CD14-positive monocyte (primary cell): ENCODE data around the gene DSG3. TPM values are rescaled to one million over a fixed set of nuclear protein-coding genes. Genes with fewer than 3 reads are reported as not detected.

Source experiments
- DNase-seq, 3 donors: peaks; one replicate each; pipeline ENCODE4 v3.0.0-alpha.2; 2011 to 2022
- H2AFZ ChIP-seq: 2 replicates; pipeline ENCODE4 v1.6.0; 2012; ENCODE audit warnings: mild to moderate bottlenecking, low read depth, low read length, inconsistent platforms; ENCODE audit not compliant: insufficient read depth, poor library complexity, severe bottlenecking
- H3K27ac ChIP-seq, 2 donors: 1 replicate in 1 of 2; 2 replicates in 1 of 2; pipeline ENCODE4 v1.5.1; 2012 to 2013; ENCODE audit warnings: low read length in 2 of 2, control low read depth in 1 of 2, inconsistent platforms in 1 of 2, low read depth in 1 of 2, mild to moderate bottlenecking in 1 of 2
- H3K27me3 ChIP-seq, 2 donors: one replicate each; pipeline versions ENCODE4 v1.6.0 to v1.6.1; 2011 to 2013; ENCODE audit warnings: low read length in 2 of 2; ENCODE audit not compliant: control insufficient read depth in 2 of 2, insufficient read depth in 2 of 2
- H3K36me3 ChIP-seq, 2 donors: replicated peaks in 1 of 2; 1 replicate in 1 of 2; 2 replicates in 1 of 2; pipeline versions ENCODE4 v1.5.1 to v1.6.1; 2012 to 2013; ENCODE audit warnings: low read length in 2 of 2, control low read depth in 1 of 2, inconsistent platforms in 1 of 2, mild to moderate bottlenecking in 1 of 2; ENCODE audit not compliant: insufficient read depth in 2 of 2, control insufficient read depth in 1 of 2
- H3K4me1 ChIP-seq, 2 donors: 1 replicate in 1 of 2; 2 replicates in 1 of 2; pipeline versions ENCODE4 v1.5.1 to v1.6.1; 2012 to 2013; ENCODE audit warnings: low read length in 2 of 2, control low read depth in 1 of 2, inconsistent platforms in 1 of 2, mild to moderate bottlenecking in 1 of 2, moderate library complexity in 1 of 2; ENCODE audit not compliant: insufficient read depth in 2 of 2, control insufficient read depth in 1 of 2
- H3K4me2 ChIP-seq: replicated peaks from 2 replicates; pipeline ENCODE3; 2012; ENCODE audit warnings: low read length, moderate library complexity, mild to moderate bottlenecking; ENCODE audit not compliant: poor library complexity, severe bottlenecking; ENCODE audit errors: extremely low read depth
- H3K4me3 ChIP-seq, 3 experiments: fragments of 200-600 bp in 1 of 3; sonication (generic) in 1 of 3; replicated peaks in 1 of 3; 1 replicate in 2 of 3; 2 replicates in 1 of 3; pipeline ENCODE4 v1.5.1; 2011 to 2013; ENCODE audit warnings: low read length in 3 of 3, mild to moderate bottlenecking in 3 of 3, control low read depth in 2 of 3, low read depth in 2 of 3, inconsistent platforms in 1 of 3, moderate library complexity in 1 of 3
- H3K79me2 ChIP-seq: 2 replicates; pipeline ENCODE4 v1.6.0; 2012; ENCODE audit warnings: mild to moderate bottlenecking, control low read depth, inconsistent platforms, low read length, moderate library complexity; ENCODE audit not compliant: insufficient read depth
- H3K9ac ChIP-seq: 2 replicates; pipeline ENCODE4 v1.6.0; 2017; ENCODE audit warnings: low read length, mild to moderate bottlenecking; ENCODE audit not compliant: insufficient read depth, poor library complexity, severe bottlenecking
- H3K9me3 ChIP-seq, 2 donors: replicated peaks in 1 of 2; 1 replicate in 1 of 2; 2 replicates in 1 of 2; pipeline versions ENCODE4 v1.5.1 to v1.6.1; 2012 to 2013; ENCODE audit warnings: low read length in 2 of 2, control low read depth in 1 of 2; ENCODE audit not compliant: control insufficient read depth in 1 of 2, insufficient read depth in 1 of 2
- H4K20me1 ChIP-seq: 2 replicates; pipeline ENCODE4 v1.6.0; 2012; ENCODE audit warnings: mild to moderate bottlenecking, low read length, control low read depth, moderate library complexity; ENCODE audit not compliant: insufficient read depth
- H3K27ac Mint-ChIP-seq, 7 donors: one replicate each; pipeline ENCODE4 v1.8.0; 2020; ENCODE audit warnings: mild to moderate bottlenecking in 7 of 7, mixed read lengths in 7 of 7, moderate library complexity in 6 of 7, inconsistent platforms in 2 of 7
- H3K27me3 Mint-ChIP-seq, 3 donors: one replicate each; pipeline ENCODE4 v1.8.0; 2021 to 2022; ENCODE audit warnings: low read depth in 3 of 3, mild to moderate bottlenecking in 3 of 3, mixed read lengths in 3 of 3, moderate library complexity in 3 of 3, inconsistent platforms in 1 of 3
- H3K36me3 Mint-ChIP-seq, 2 donors: one replicate each; pipeline ENCODE4 v1.8.0; 2020; ENCODE audit warnings: mixed read lengths in 2 of 2, inconsistent platforms in 1 of 2, mild to moderate bottlenecking in 1 of 2
- H3K4me1 Mint-ChIP-seq: one replicate; pipeline ENCODE4 v1.8.0; 2020; ENCODE audit warnings: mild to moderate bottlenecking, mixed read lengths
- H3K4me3 Mint-ChIP-seq, 2 donors: one replicate each; pipeline ENCODE4 v1.8.0; 2020; ENCODE audit warnings: mild to moderate bottlenecking in 2 of 2, mixed read lengths in 2 of 2, moderate library complexity in 1 of 2
- H3K9me3 Mint-ChIP-seq, 7 donors: one replicate each; pipeline ENCODE4 v1.8.0; 2020 to 2022; ENCODE audit warnings: mixed read lengths in 7 of 7, mild to moderate bottlenecking in 6 of 7, moderate library complexity in 6 of 7, inconsistent platforms in 2 of 7
- CTCF ChIP-seq: fragments of 200-600 bp; IDR thresholded peaks from one replicate; pipeline ENCODE4 v1.8.0; 2022; ENCODE audit warnings: antibody characterized with exemption, mild to moderate bottlenecking
- WGBS: methylation state at CpG from one replicate; pipeline ENCODE4 v1.1.5; 2013; ENCODE audit warnings: missing lambda C conversion rate; ENCODE audit not compliant: insufficient coverage; 5-methylcytosine and 5-hydroxymethylcytosine counted together
- intact Hi-C, 2 donors: fragments of 100-400 bp; cut with micrococcal nuclease; formaldehyde crosslinking; loops; one replicate each; pipeline versions ENCODE4 v1.15.0 to v1.15.1; 2023
- polyA plus RNA-seq, 3 donors: library from polyadenylated mRNA; depleted of rRNA in 1 of 3; unstranded in 2 of 3; stranded (reverse) in 1 of 3; fragments of 300-500 nt in 2 of 3; fragments of >200 nt in 1 of 3; fragmentation: Illumina TruSeq in 2 of 3; gene quantifications; 1 replicate in 2 of 3; 2 replicates in 1 of 3; pipeline ENCODE4 v1.2.3, GENCODE V29; 2012 to 2021

DSG3 gene
- polyA plus RNA-seq, 3 donors, result not detected

GRCh38 chr18:31419457-31419932 is 28.0 kb upstream of the DSG3 start:
- H3K79me2 ChIP-seq, result no peaks in the 10 kb centered on the region
- Mint-ChIP-seq H3K27me3 (peaks cover 0 to 2% (median 0%) of the 10 kb centered on the region in 3 donors), H3K4me3 (no peak overlapping the region), H3K4me1 (no peaks in the 10 kb centered on the region), H3K9me3 (peaks cover 0 to 4% (median 0%) of the 10 kb centered on the region in 7 donors), H3K27ac (no peak overlapping the region), H3K36me3 (no peaks in the 10 kb centered on the region)
- no peak overlapping the region for H3K4me2 ChIP-seq
- no peaks in the 10 kb centered on the region for H3K27me3 ChIP-seq
- 100% methylated on average over 2 of the region's 7 CpGs for WGBS
- H2AFZ ChIP-seq, result no peak overlapping the region
- no peak overlapping the region for H3K4me3 ChIP-seq
- no peak overlapping the region for H3K27ac ChIP-seq
- intact Hi-C loops, result no loop called here
- H3K4me1 ChIP-seq, result no peaks in the 10 kb centered on the region
- TF ChIP-seq CTCF, result no peak
- no peak for DNase-seq
- no peaks in the 10 kb centered on the region for H3K9me3 ChIP-seq
- H4K20me1 ChIP-seq, result no peaks in the 10 kb centered on the region
- no peak overlapping the region for H3K9ac ChIP-seq
- H3K36me3 ChIP-seq, result no peaks in the 10 kb centered on the region

GRCh38 chr18:31420032-31420431 is 27.5 kb upstream of the DSG3 start:
- no peaks in the 10 kb centered on the region for H3K4me1 Mint-ChIP-seq
- H2AFZ ChIP-seq, result no peak overlapping the region
- H3K4me1 ChIP-seq, result no peaks in the 10 kb centered on the region
- no peak for TF ChIP-seq CTCF
- H3K36me3 Mint-ChIP-seq, result no peaks in the 10 kb centered on the region
- no peak for DNase-seq
- H3K4me3 Mint-ChIP-seq, result no peak overlapping the region
- H3K4me3 ChIP-seq, result no peak overlapping the region
- intact Hi-C loops, result no loop called here
- H3K9me3 ChIP-seq, result no peaks in the 10 kb centered on the region
- H3K27ac Mint-ChIP-seq, result no peak overlapping the region
- H4K20me1 ChIP-seq, result no peaks in the 10 kb centered on the region
- peaks cover 0 to 2% (median 0%) of the 10 kb centered on the region in 3 donors for H3K27me3 Mint-ChIP-seq
- H3K27ac ChIP-seq, result no peak overlapping the region
- no peaks in the 10 kb centered on the region for H3K27me3 ChIP-seq
- H3K9ac ChIP-seq, result no peak overlapping the region
- H3K9me3 Mint-ChIP-seq, result peaks cover 0 to 4% (median 0%) of the 10 kb centered on the region in 7 donors
- H3K4me2 ChIP-seq, result no peak overlapping the region
- no peaks in the 10 kb centered on the region for H3K36me3 ChIP-seq
- H3K79me2 ChIP-seq, result no peaks in the 10 kb centered on the region
- WGBS, result 90% methylated on average over 4 of the region's 6 CpGs
